ENCODE data around the gene ALG9.

The ALG9 gene

GRCh38 chr11:111766834-111767142 is 104.6 kb downstream of the ALG9 start:
- Histone ChIP-seq H3K4me1 (ENCODE audit: low read length) (peaks cover 13% of the 10 kb centered on the region), H3K36me3 (replicated peaks; ENCODE audit: low read depth, low read length) (peaks cover 28% of the 10 kb centered on the region), H4K20me1 (ENCODE audit: insufficient read depth, low read length) (no peaks in the 10 kb centered on the region), H3K27me3 (ENCODE audit: low read depth, low read length) (no peaks in the 10 kb centered on the region), H3K4me3 (ENCODE audit: low read length) (peak overlapping the region; percentile 96), H2AFZ (ENCODE audit: low read depth, low read length) (peak overlapping the region; percentile 73; the same call in 1 of the 2 replicates), H3K27ac (ENCODE audit: low read length) (no peak overlapping the region), H3K79me2 (ENCODE audit: low read length) (peaks cover 41% of the 10 kb centered on the region), H3K4me2 (ENCODE audit: low read length) (peak overlapping the region; percentile 69), H3K9me3 (ENCODE audit: insufficient read depth, low read length) (no peaks in the 10 kb centered on the region), H3K9ac (ENCODE audit: low read length) (peak overlapping the region; percentile 91)
- TF ChIP-seq CTCF (IDR thresholded peaks at IDR 0.05; ENCODE audit: low read depth, low read length) (no peak), EZH2phosphoT487 (IDR thresholded peaks at IDR 0.05; ENCODE audit: low read depth) (no peak)

- Histone ChIP-seq H3K79me2 (ENCODE audit: low read length) (peaks cover 44% of the 10 kb centered on the region), H3K27me3 (ENCODE audit: low read depth, low read length) (no peaks in the 10 kb centered on the region), H3K9ac (ENCODE audit: low read length) (peak within 1 kb of the TSS; percentile 91), H4K20me1 (ENCODE audit: insufficient read depth, low read length) (no peaks in the 10 kb centered on the region), H3K4me2 (ENCODE audit: low read length) (peak within 1 kb of the TSS; percentile 81), H3K9me3 (ENCODE audit: insufficient read depth, low read length) (no peaks in the 10 kb centered on the region), H3K27ac (ENCODE audit: low read length) (peak within 1 kb of the TSS; percentile 53), H3K4me1 (ENCODE audit: low read length) (peaks cover 13% of the 10 kb centered on the region), H3K36me3 (replicated peaks; ENCODE audit: low read depth, low read length) (peaks cover 33% of the 10 kb centered on the region), H2AFZ (ENCODE audit: low read depth, low read length) (peak within 1 kb of the TSS; percentile 95), H3K4me3 (ENCODE audit: low read length) (peak within 1 kb of the TSS; percentile 96)
- no peak for TF ChIP-seq EZH2phosphoT487 (IDR thresholded peaks at IDR 0.05; ENCODE audit: low read depth)
- no peak for TF ChIP-seq CTCF (IDR thresholded peaks at IDR 0.05; ENCODE audit: low read depth, low read length)
These were observed 105.2 kb downstream of the ALG9 start, which contains the start of gene PPP2R1B for GRCh38 chr11:111765984-111766833. Gene PPP2R1B, minus strand, starts transcription at chr11:111766389. Its CDS starts 28 bp downstream, at chr11:111766361.

- H4K20me1 ChIP-seq (ENCODE audit: insufficient read depth, low read length), result no peaks in the 10 kb centered on the region
- no peak for TF ChIP-seq EZH2phosphoT487 (IDR thresholded peaks at IDR 0.05; ENCODE audit: low read depth)
- no peak for TF ChIP-seq CTCF (IDR thresholded peaks at IDR 0.05; ENCODE audit: low read depth, low read length)
- peak overlapping the region; percentile 95 for H2AFZ ChIP-seq (ENCODE audit: low read depth, low read length)
- no peaks in the 10 kb centered on the region for H3K27me3 ChIP-seq (ENCODE audit: low read depth, low read length)
- no peaks in the 10 kb centered on the region for H3K9me3 ChIP-seq (ENCODE audit: insufficient read depth, low read length)
- peak overlapping the region; percentile 53 for H3K27ac ChIP-seq (ENCODE audit: low read length)
- peak overlapping the region; percentile 81 for H3K4me2 ChIP-seq (ENCODE audit: low read length)
- peaks cover 40% of the 10 kb centered on the region for H3K36me3 ChIP-seq (replicated peaks; ENCODE audit: low read depth, low read length)
- H3K4me1 ChIP-seq (ENCODE audit: low read length), result peaks cover 13% of the 10 kb centered on the region
- peak overlapping the region; percentile 96 for H3K4me3 ChIP-seq (ENCODE audit: low read length)
- H3K9ac ChIP-seq (ENCODE audit: low read length), result peak overlapping the region; percentile 91
- H3K79me2 ChIP-seq (ENCODE audit: low read length), result peaks cover 47% of the 10 kb centered on the region
These were observed 105.9 kb downstream of the ALG9 start for GRCh38 chr11:111765320-111765983.

GRCh38 chr11:111764621-111765020 is 106.8 kb downstream of the ALG9 start:
- no peaks in the 10 kb centered on the region for H3K27me3 ChIP-seq (ENCODE audit: low read depth, low read length)
- peak overlapping the region; percentile 81 for H3K4me2 ChIP-seq (ENCODE audit: low read length)
- no peaks in the 10 kb centered on the region for H4K20me1 ChIP-seq (ENCODE audit: insufficient read depth, low read length)
- peaks cover 47% of the 10 kb centered on the region for H3K79me2 ChIP-seq (ENCODE audit: low read length)
- no peak overlapping the region for H2AFZ ChIP-seq (ENCODE audit: low read depth, low read length)
- no peaks in the 10 kb centered on the region for H3K9me3 ChIP-seq (ENCODE audit: insufficient read depth, low read length)
- peaks cover 13% of the 10 kb centered on the region for H3K4me1 ChIP-seq (ENCODE audit: low read length)
- no peak for TF ChIP-seq CTCF (IDR thresholded peaks at IDR 0.05; ENCODE audit: low read depth, low read length)
- no peak overlapping the region for H3K27ac ChIP-seq (ENCODE audit: low read length)
- peak overlapping the region; percentile 91 for H3K9ac ChIP-seq (ENCODE audit: low read length)
- peak overlapping the region; percentile 96 for H3K4me3 ChIP-seq (ENCODE audit: low read length)
- peaks cover 49% of the 10 kb centered on the region for H3K36me3 ChIP-seq (replicated peaks; ENCODE audit: low read depth, low read length)
